A673 (cell line): ENCODE results near the gene TMCC1.

Source experiments
- CTCF ChIP-seq: fragments of 300-800, 200-600 bp; sonication (generic); conservative IDR thresholded peaks from 2 replicates; pipeline ENCODE4 v1.5.1; 2017; ENCODE audit warnings: low read depth, mild to moderate bottlenecking, antibody characterized with exemption, low read length, moderate library complexity, mixed read lengths
- EZH2 ChIP-seq: fragments of 200-600 bp; sonication (generic); IDR thresholded peaks from 2 replicates; pipeline ENCODE4 v1.6.1; 2017; ENCODE audit warnings: borderline replicate concordance, low read depth, mild to moderate bottlenecking, mixed read lengths, antibody characterized with exemption, low read length; ENCODE audit not compliant: poor library complexity, severe bottlenecking

GRCh38 chr3:129897026-129897425 is 3.5 kb upstream of the TMCC1 start:
- no peak for TF ChIP-seq CTCF
- no peak for TF ChIP-seq EZH2
